HG02642 (cell line): Measurements from ENCODE around the gene PTPRG.

Experiments used
- ATAC-seq: cut with Tn5 transposase; IDR thresholded peaks from one replicate; pipeline ENCODE4 v1.9.1; 2021; ENCODE audit warnings: mild to moderate bottlenecking; ENCODE audit not compliant: unreplicated experiment, poor library complexity

PTPRG gene

GRCh38 chr3:61841111-61841845 is 279.9 kb downstream of the PTPRG start:
- no peak for ATAC-seq

GRCh38 chr3:61841988-61842387 is 280.6 kb downstream of the PTPRG start:
- ATAC-seq: no peak

GRCh38 chr3:61844346-61844745 is 283.0 kb downstream of the PTPRG start:
- ATAC-seq: no peak

- ATAC-seq: no peak
Observed at GRCh38 chr3:61846488-61846887, 285.1 kb downstream of the PTPRG start.

GRCh38 chr3:61847784-61848462 is 286.6 kb downstream of the PTPRG start:
- no peak for ATAC-seq

GRCh38 chr3:61848885-61849284 is 287.5 kb downstream of the PTPRG start:
- ATAC-seq: no peak

GRCh38 chr3:61853912-61854311 is 292.5 kb downstream of the PTPRG start:
- no peak for ATAC-seq

- no peak for ATAC-seq
Observed at GRCh38 chr3:61855211-61855610, 293.8 kb downstream of the PTPRG start.

GRCh38 chr3:61857297-61857696 is 295.9 kb downstream of the PTPRG start:
- no peak for ATAC-seq

- ATAC-seq: no peak
Observed at GRCh38 chr3:61858054-61858453, 296.7 kb downstream of the PTPRG start.

- ATAC-seq: no peak
Observed at GRCh38 chr3:61861410-61861809, 300.0 kb downstream of the PTPRG start.

- no peak for ATAC-seq
Observed at GRCh38 chr3:61862614-61863289, 301.4 kb downstream of the PTPRG start.

- ATAC-seq: no peak
Observed at GRCh38 chr3:61863579-61863978, 302.2 kb downstream of the PTPRG start.

- ATAC-seq: no peak
Observed at GRCh38 chr3:61864886-61865285, 303.5 kb downstream of the PTPRG start.

GRCh38 chr3:61865466-61866152 is 304.2 kb downstream of the PTPRG start:
- no peak for ATAC-seq

- ATAC-seq: no peak
Observed at GRCh38 chr3:61866153-61866542, 304.8 kb downstream of the PTPRG start.

- ATAC-seq: no peak
Observed at GRCh38 chr3:61866961-61867461, 305.6 kb downstream of the PTPRG start.

- no peak for ATAC-seq
Observed at GRCh38 chr3:61868499-61868898, 307.1 kb downstream of the PTPRG start.

GRCh38 chr3:61869371-61869770 is 308.0 kb downstream of the PTPRG start:
- ATAC-seq: no peak

- ATAC-seq: no peak
Observed at GRCh38 chr3:61871644-61872043, 310.3 kb downstream of the PTPRG start.
